PC-3 (cell line): Measurements from ENCODE around the gene SPEM1.

Experiments used
- CTCF ChIP-seq: fragments of 300-600 bp; sonication (generic); conservative IDR thresholded peaks from 2 replicates; pipeline ENCODE4 v1.5.1; 2017; ENCODE audit warnings: antibody characterized with exemption, low read depth, mild to moderate bottlenecking, low read length
- EZH2 ChIP-seq: fragments of 300-600 bp; sonication (generic); IDR thresholded peaks from one replicate; pipeline ENCODE4 v1.6.1; 2017; ENCODE audit warnings: antibody characterized with exemption, mild to moderate bottlenecking, low read length; ENCODE audit not compliant: unreplicated experiment

DNA sequence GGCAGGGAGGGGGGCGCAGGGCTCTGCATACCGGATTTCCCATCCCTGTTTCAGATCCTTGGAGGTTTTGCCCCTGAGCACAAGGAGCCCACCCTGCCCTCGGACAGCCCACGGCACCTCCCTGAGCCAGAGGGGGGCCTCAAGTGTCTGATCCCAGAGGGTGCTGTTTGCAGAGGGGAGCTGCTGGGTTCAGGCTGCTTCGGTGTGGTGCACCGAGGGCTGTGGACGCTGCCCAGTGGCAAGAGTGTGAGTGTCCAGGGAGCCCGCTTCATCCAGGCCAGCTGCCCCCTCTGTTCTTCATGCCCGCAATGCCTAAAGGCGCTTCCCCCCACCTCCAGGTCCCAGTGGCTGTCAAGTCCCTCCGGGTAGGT, 36.8 kb upstream of the SPEM1 start:
- TF ChIP-seq EZH2 (no peak), CTCF (no peak)
